Lower leg skin (tissue), 3 donors: ENCODE data around the gene DOCK1.

ENCODE experiments used
- POLR2A ChIP-seq, 2 donors: fragments of 450-650 bp; IDR thresholded peaks; one replicate each; pipeline ENCODE4 v1.6.1; 2016 to 2017; ENCODE audit warnings: antibody characterized with exemption in 2 of 2, mild to moderate bottlenecking in 1 of 2, moderate library complexity in 1 of 2
- TF ChIP-seq, protein P1 (sequence below), 3 donors: fragments of 450-650 bp; IDR thresholded peaks; one replicate each; pipeline ENCODE4 v1.5.1; 2016; ENCODE audit warnings: antibody characterized with exemption in 3 of 3, mild to moderate bottlenecking in 3 of 3, moderate library complexity in 2 of 3

- TF ChIP-seq POLR2A (IDR thresholded peaks at IDR 0.05) = no peak
- TF ChIP-seq, protein P1, sequence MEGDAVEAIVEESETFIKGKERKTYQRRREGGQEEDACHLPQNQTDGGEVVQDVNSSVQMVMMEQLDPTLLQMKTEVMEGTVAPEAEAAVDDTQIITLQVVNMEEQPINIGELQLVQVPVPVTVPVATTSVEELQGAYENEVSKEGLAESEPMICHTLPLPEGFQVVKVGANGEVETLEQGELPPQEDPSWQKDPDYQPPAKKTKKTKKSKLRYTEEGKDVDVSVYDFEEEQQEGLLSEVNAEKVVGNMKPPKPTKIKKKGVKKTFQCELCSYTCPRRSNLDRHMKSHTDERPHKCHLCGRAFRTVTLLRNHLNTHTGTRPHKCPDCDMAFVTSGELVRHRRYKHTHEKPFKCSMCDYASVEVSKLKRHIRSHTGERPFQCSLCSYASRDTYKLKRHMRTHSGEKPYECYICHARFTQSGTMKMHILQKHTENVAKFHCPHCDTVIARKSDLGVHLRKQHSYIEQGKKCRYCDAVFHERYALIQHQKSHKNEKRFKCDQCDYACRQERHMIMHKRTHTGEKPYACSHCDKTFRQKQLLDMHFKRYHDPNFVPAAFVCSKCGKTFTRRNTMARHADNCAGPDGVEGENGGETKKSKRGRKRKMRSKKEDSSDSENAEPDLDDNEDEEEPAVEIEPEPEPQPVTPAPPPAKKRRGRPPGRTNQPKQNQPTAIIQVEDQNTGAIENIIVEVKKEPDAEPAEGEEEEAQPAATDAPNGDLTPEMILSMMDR (IDR thresholded peaks at IDR 0.05) = no peak
Measured at GRCh38 chr10:127368101-127368500, 462.9 kb downstream of the DOCK1 start.
